K562 treated with DMSO at 1 percent for 12 hours (cell line): ENCODE results near the gene MUC20. TPM values are rescaled to one million over a fixed set of nuclear protein-coding genes. Genes with fewer than 3 reads are reported as not detected.

Experiments
- total RNA-seq: library from RNA; unstranded; fragments of 300-600 nt; gene quantifications from 2 replicates; pipeline ENCODE4 v1.2.3, GENCODE V29; 2022; ENCODE audit not compliant: insufficient read depth

MUC20 gene, protein sequence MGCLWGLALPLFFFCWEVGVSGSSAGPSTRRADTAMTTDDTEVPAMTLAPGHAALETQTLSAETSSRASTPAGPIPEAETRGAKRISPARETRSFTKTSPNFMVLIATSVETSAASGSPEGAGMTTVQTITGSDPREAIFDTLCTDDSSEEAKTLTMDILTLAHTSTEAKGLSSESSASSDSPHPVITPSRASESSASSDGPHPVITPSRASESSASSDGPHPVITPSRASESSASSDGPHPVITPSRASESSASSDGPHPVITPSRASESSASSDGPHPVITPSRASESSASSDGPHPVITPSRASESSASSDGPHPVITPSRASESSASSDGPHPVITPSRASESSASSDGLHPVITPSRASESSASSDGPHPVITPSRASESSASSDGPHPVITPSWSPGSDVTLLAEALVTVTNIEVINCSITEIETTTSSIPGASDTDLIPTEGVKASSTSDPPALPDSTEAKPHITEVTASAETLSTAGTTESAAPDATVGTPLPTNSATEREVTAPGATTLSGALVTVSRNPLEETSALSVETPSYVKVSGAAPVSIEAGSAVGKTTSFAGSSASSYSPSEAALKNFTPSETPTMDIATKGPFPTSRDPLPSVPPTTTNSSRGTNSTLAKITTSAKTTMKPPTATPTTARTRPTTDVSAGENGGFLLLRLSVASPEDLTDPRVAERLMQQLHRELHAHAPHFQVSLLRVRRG
- total RNA-seq = 0.44 and 2.1 TPM in 2 replicates

DNA sequence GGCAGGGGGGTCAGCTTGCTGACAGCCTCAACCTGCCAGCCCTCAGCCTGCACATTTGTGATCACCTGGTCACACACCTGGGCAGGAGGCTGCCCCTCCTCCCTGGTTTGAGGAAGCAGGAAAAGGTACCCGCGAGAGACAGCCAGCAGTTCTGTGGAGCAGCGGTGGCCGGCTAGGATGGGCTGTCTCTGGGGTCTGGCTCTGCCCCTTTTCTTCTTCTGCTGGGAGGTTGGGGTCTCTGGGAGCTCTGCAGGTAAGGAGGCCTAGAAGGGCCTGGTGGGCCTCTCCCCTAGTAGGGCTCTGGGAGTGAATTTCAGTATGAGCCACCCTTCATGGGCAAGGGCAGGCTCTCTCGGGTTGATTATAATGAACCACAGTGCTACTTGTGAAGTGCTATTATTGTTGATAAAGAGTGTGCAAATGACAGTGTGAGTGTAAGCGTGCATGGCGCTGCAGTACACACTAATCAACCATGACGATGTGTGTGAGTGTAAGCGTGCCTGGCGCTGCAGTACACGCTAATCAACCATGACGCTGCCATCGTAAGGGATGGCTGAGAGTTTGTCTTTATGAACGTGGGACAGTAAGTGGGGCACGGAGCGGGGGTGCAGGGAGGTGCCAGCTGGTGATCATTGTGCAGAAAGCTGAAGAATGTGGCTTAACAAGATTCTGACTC lies at the start of gene MUC20:
Gene MUC20 (plus strand): TSS at position 148 of the 676 bp plus-strand sequence. CDS start 30 bp downstream, at position 178.

Other genes starting within 250 kb of the MUC20 start
- gene PPP1R2, start 177.7 kb upstream of the MUC20 start, total RNA-seq = 33.4 and 36.0 TPM in 2 replicates
- 1.5 TPM in 1 of 2 replicates, not detected in the other for gene APOD, start 137.0 kb upstream of the MUC20 start, total RNA-seq
- 0.17 and 0.56 TPM in 2 replicates for gene MUC4, start 91.0 kb downstream of the MUC20 start, total RNA-seq
- 18.3 and 25.8 TPM in 2 replicates for gene TNK2, start 187.6 kb downstream of the MUC20 start, total RNA-seq